Endometrium (tissue), 2 donors: ENCODE measurements around the gene STXBP6.

Source experiments
- FAIRE-seq: peaks from 2 replicates; lab custom pipeline; 2012; peaks lifted over from hg19 to GRCh38; lab: Jason Lieb, UNC
- donor health status: control.
- donor health status: control.

STXBP6 gene

DNA sequence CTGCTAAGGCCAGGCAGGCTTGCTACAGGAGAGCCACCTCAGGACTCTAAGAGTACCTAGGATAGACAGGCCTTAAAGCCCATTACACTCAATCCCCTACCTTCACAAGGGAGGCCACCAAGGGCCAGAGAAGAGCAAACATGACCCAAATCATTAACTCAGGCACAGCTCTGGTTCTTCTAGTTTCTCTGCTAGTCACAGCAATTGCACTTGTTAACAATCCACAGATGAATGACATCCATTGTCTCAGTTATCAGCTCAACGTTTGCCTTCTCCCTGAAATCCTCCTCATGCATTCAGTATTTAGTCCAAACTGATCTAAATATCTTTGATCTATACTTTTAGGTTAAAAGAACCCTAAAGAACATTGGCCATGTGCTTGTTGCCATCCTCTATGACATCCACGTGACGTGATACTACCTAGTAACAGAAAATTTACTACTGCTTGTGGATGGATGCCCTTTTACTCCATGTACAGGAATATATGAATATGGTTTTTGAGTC, 164.5 kb downstream of the STXBP6 start:
- no peak for FAIRE-seq

- peak; percentile 35 for FAIRE-seq
Measured at GRCh38 chr14:24883576-24883975, 166.4 kb downstream of the STXBP6 start.

DNA sequence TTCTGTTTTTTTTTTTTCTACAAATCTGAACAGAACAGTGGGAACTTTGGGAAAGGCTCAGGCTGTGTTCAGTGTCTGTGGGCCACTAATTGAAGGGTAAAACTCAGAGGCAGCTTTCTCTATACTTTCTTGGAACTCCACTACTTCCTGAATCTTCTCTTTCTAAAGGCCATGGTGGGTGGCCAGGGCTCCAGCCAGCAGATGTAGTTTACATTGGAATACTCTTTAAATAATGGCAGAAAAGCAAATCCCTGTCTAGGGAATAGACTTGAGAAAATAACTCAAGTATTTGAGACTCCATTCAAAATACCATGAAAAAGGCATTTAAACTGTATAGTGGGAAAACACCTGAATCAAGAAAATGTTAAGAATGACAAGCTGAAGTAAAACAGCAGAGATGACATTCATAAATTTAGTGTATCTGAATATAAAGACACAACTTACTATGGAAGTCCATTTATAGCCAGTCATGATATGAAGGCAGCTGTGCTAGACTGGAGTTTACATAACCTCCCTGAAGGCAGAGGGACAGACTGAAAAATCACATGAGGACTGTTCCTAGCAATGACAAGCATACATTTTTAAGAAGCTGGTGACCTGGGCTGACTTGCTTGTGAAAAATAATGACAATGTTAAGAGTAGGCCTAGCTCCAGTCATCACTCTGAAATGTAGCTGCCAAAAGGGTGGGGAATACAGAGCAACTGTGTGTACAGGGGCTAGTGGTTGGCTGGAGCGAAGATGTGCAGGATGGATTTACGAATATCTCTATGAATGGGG, 168.6 kb downstream of the STXBP6 start:
- no peak for FAIRE-seq

DNA sequence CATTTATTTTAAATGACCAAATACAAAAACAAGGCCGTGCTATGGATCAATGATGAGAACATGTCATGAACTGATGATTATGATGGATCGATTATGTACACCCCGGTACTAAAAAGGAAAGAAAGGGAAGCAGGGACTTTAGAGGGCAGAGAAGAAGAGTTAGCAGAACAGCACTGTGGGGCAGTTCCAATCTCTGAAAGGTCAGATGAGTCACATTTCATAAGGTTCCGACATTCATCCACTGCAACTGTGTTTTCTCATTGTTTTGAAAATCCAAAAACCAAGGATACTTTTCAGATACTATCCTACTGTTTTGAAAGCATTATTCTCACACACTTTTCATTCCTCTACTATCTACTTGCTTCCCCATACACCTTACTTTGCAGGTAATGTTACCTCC, 169.3 kb downstream of the STXBP6 start:
- FAIRE-seq = no peak

GRCh38 chr14:24879661-24880386, 170.1 kb downstream of the STXBP6 start:
- FAIRE-seq = no peak

DNA sequence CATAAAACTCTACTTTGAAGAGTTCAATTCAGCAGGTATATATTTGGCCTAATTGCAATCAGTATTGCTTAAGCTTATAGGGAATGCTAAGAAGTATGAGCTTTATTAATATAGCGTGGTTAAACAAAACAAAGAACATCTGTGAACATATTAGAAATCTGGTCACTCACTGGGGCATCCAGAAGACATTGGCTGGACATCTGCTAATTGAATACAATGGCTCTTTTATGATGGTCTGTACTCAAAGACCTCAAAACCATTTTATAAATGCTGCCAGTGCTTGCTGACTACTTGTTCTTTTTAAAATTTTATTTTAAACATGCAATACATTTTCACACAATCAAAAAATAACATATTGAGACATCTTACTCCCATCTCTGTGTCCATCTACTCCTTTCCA, 173.0 kb downstream of the STXBP6 start:
- no peak for FAIRE-seq

- no peak for FAIRE-seq
Measured at GRCh38 chr14:24875991-24876878, 173.7 kb downstream of the STXBP6 start.

DNA sequence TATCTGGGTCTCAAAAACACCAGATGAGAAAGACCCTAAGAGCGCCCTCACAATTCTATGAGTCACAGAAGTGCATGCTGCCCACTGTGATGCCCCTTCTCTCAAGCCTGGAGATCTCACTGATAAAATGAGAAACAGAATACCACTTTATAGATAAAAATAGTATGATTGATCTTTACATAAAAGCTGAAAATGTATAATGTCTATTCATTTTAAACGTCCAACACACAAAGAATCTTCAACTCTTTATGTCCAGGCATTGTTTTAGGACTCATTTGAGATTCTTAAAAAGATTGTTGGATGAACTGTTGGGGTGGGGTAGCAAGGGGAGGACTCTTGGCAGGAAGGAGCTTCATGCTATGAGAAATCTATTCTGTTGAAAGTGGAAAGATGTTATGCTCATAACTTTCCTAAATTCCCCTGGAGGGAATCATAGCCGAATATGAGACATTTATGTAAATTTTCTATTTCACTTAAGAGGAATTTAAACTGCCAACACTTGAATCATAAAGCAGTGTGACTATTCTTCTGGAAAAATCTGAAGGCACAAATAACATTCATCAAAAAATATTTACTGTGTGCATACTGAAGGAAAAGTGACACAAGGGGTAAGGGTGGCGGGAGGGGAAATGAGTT, 174.6 kb downstream of the STXBP6 start:
- FAIRE-seq = no peak

DNA sequence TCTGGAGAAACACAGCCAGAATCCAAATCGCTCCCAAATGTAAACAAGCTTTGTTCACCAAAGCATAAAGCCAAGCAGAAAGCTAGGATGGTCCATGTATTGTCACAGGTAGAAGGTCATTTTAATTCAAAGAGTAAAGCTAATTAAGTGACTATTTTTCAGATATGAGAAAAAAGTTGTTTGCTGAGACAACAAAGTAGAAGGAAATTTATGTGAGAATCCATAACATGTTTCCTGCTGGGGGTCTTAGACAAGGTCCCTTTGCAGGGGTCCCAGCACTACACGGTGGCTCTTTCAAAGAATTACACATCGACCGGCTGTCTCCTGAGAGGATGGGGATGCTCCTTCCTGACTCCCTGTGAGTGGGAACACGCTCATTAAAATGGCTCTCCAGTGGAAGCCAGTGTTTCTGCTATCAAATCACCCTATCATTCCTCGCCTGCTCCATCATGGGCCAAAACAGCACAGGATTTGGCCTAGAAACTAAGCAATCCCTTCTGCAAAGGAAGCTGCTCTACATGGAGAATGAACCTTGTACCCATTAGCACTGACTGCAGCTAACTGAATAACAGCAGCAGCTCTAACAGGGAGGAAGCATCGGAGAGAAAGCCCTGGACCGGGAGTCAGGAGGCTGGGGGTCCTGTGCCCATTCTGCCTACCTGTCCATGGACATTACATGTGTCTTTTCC, 175.3 kb downstream of the STXBP6 start:
- FAIRE-seq = no peak

GRCh38 chr14:24873551-24873950, 176.4 kb downstream of the STXBP6 start:
- FAIRE-seq = no peak

- FAIRE-seq = no peak
Measured at GRCh38 chr14:24870949-24871701, 178.8 kb downstream of the STXBP6 start.

DNA sequence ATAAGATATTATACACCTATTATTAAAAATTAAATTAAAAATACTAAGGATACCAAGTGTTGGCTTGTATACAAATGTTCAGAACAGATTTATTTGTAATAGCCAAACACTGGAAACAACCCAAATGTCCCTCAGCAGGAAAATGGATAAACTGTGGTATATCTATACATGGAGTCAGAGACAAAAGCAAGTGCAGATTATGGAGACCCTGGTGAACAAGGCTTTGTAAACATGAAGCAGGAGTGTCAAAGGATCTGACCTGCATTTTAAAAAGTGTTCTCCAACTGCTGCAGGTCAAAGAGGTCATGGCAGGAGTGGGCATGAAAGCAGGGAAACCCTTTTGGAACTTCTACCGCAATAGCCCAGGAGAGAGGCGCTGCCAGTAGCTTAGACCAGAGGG, 181.6 kb downstream of the STXBP6 start:
- no peak for FAIRE-seq

DNA sequence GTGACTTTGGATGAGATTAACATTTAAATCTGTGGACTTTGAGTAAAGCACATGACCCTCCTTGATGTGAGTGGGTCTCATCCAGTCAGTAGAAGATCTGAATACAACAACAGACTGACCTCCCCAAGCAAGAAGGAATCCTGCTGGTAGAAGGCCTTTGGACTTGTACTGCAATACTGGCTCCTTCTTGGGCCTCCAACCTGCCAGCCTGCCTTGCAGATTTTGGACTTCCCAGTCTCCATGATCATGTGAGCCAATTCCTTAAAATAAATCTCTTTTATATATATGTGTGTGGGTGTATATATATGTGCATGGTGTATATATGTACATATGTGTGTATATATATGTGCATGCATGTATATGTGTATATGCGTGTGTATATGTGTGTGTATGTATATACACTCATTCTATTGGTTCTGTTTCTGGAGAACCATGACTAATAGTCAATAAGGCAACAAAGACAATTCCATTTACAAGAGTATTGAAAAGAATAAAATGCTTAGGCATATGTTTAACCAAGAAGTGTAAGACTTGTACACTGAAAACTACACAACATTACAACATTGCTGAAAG, 183.8 kb downstream of the STXBP6 start:
- FAIRE-seq = no peak

GRCh38 chr14:24863968-24864684, 185.8 kb downstream of the STXBP6 start:
- FAIRE-seq = no peak

- no peak for FAIRE-seq
Measured at GRCh38 chr14:24861083-24861630, 188.8 kb downstream of the STXBP6 start.

- FAIRE-seq = no peak
Measured at GRCh38 chr14:24859559-24859958, 190.4 kb downstream of the STXBP6 start.

DNA sequence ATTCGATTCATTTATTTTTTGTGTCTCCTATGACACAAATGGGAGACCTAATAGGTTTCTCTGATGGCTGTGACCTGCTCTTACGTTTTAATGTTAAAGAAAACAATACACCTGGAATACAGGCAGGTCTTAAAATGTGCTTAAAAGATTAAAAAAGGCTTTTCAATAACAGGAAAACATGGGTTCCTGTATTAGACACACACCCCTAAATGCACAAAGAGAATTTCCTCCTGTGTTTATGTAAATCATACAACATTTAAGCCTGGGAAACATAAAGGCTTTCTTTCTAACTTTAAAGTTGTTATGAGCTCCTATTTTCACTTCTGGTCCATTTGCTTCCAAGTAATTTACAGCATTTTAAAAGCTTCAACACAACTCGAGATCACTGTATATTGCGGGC, 191.3 kb downstream of the STXBP6 start:
- FAIRE-seq = no peak

GRCh38 chr14:24858052-24858451, 191.9 kb downstream of the STXBP6 start:
- no peak for FAIRE-seq

DNA sequence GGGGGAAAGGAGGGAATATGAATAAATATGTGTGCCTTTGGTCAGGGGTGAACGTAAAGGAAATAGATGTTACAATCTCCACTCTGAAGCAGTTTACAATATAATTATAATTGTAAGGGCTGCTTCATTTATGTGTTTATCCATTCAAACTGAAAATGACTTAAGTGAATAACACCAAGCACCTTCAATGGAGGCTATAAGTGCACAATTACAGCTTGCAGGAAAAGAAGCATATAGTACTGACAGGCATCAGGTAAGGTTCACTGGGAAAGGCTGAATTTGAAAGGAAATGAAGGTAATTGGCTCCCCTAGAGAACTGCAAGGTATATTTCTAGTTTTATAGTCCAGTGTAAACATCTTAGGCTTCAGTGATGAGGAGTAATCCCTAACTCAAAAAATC, 192.7 kb downstream of the STXBP6 start:
- no peak for FAIRE-seq
